NB4 (cell line): ENCODE measurements around the gene MAG.

Experiments used
- CTCF ChIP-seq: IDR thresholded peaks from one replicate; pipeline ENCODE4 v1.5.1; 2012; ENCODE audit warnings: low read depth, low read length
- MAX ChIP-seq: IDR thresholded peaks from 2 replicates; pipeline ENCODE4 v1.6.1; 2011; ENCODE audit warnings: low read depth, low read length
- MYC ChIP-seq: IDR thresholded peaks from 2 replicates; pipeline ENCODE4 v1.6.1; 2011; ENCODE audit warnings: low read depth, low read length
- POLR2A ChIP-seq: IDR thresholded peaks from 2 replicates; pipeline ENCODE4 v1.6.1; 2011; ENCODE audit warnings: mild to moderate bottlenecking; ENCODE audit not compliant: insufficient read length; ENCODE audit errors: extremely low read depth

DNA sequence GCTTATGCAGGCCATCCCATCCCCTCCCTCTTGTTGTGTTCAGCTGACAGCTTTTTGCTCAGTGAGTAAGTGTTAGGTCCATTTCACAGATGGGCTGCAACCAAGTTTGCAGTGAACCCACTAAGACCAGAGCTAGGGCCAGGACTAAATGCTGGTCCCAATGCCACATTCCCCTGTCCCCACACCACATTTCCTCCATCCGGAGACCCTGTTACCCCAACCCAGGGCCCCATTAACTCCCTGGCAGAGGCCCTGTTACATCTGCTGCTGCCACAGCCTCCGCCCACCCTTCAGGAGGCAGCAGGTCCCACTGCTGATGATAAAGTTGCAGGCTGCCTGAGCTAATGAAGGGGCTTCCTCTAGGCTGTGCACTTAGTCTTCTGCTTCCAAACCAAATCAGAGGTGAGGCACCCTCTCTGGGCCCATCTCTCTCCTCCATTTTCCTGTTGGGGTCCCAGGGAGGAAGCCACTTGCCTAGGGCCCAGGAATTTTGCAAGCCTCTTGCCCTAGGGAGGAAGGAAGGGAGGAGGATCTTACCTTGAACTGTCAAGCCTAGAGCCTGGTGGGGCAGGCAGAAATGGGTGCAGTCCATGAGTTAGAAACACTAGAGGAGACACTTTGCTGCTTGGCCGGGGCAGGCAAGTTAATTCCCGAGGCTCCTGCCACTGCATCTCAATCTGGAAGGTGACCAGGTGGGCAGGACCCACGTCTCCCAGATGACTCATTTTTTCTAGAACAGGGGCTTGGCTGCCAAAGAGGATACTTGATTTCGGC, 26.6 kb upstream of the MAG start:
- no peak for TF ChIP-seq CTCF
- no peak for TF ChIP-seq POLR2A
- no peak for TF ChIP-seq MAX
- TF ChIP-seq MYC = no peak
